BE2C (cell line): ENCODE data around the gene SBF1.
"Not testable (repeated sequence)": the region's sequence is repeated elsewhere in the genome, so short reads cannot be mapped to it uniquely, and the experiment has no call there.

Experiments
- DNase-seq: peaks from one replicate; pipeline ENCODE4 v3.0.0-alpha.2; 2020
- H3K27me3 ChIP-seq: fragments of 250-450 bp; sonication (Bioruptor Pico); 2 replicates; pipeline ENCODE4 v1.5.1; 2020; ENCODE audit warnings: mild to moderate bottlenecking
- H3K36me3 ChIP-seq: fragments of 250-450 bp; sonication (Bioruptor Pico); 2 replicates; pipeline ENCODE4 v1.5.1; 2020; ENCODE audit warnings: mild to moderate bottlenecking
- H3K4me1 ChIP-seq: fragments of 250-450 bp; sonication (Bioruptor Pico); 2 replicates; pipeline ENCODE4 v1.5.1; 2020
- H3K4me3 ChIP-seq: 2 replicates; pipeline ENCODE4 v1.5.1; 2011; ENCODE audit warnings: low read depth, low read length
- H3K9me3 ChIP-seq: fragments of 250-450 bp; sonication (Bioruptor Pico); 2 replicates; pipeline ENCODE4 v1.5.1; 2020
- CTCF ChIP-seq: IDR thresholded peaks from 2 replicates; pipeline ENCODE4 v1.5.1; 2012; ENCODE audit warnings: mild to moderate bottlenecking, low read depth, low read length

The SBF1 gene

GRCh38 chr22:50521710-50522109, 46.9 kb upstream of the SBF1 start:
- no peak for TF ChIP-seq CTCF
- H3K27me3 ChIP-seq: no peaks in the 10 kb centered on the region
- peaks cover 63% of the 10 kb centered on the region for H3K36me3 ChIP-seq
- H3K9me3 ChIP-seq: no peaks in the 10 kb centered on the region
- no peak overlapping the region for H3K4me3 ChIP-seq
- peaks cover 6% of the 10 kb centered on the region; the same call in 1 of the 2 replicates for H3K4me1 ChIP-seq
- no peak for DNase-seq

GRCh38 chr22:50520826-50521453, 46.1 kb upstream of the SBF1 start:
- Histone ChIP-seq H3K9me3 (no peaks in the 10 kb centered on the region), H3K4me1 (peaks cover 5% of the 10 kb centered on the region; the same call in 1 of the 2 replicates), H3K4me3 (no peak overlapping the region), H3K36me3 (peaks cover 69% of the 10 kb centered on the region), H3K27me3 (no peaks in the 10 kb centered on the region)
- DNase-seq: no peak
- TF ChIP-seq CTCF: no peak

- not testable (repeated sequence) for H3K9me3 ChIP-seq, H3K4me1 ChIP-seq, H3K4me3 ChIP-seq, H3K27me3 ChIP-seq, DNase-seq
- H3K36me3 ChIP-seq: peaks cover 69% of the 10 kb centered on the region
These were observed 45.3 kb upstream of the SBF1 start for GRCh38 chr22:50520184-50520583.

- peaks cover 69% of the 10 kb centered on the region for H3K36me3 ChIP-seq
- H3K9me3 ChIP-seq: no peaks in the 10 kb centered on the region
- no peaks in the 10 kb centered on the region for H3K27me3 ChIP-seq
- DNase-seq: no peak
- H3K4me3 ChIP-seq: no peak overlapping the region
- peaks cover 5% of the 10 kb centered on the region; the same call in 1 of the 2 replicates for H3K4me1 ChIP-seq
- no peak for TF ChIP-seq CTCF
These were observed 44.3 kb upstream of the SBF1 start for GRCh38 chr22:50519151-50519550.

- peaks cover 64% of the 10 kb centered on the region for H3K36me3 ChIP-seq
- no peak for TF ChIP-seq CTCF
- no peaks in the 10 kb centered on the region for H3K9me3 ChIP-seq
These were observed 43.8 kb upstream of the SBF1 start for GRCh38 chr22:50518606-50519005.

GRCh38 chr22:50517495-50518260, 42.8 kb upstream of the SBF1 start:
- no peak for DNase-seq
- TF ChIP-seq CTCF: no peak
- peaks cover 57% of the 10 kb centered on the region for H3K36me3 ChIP-seq
- no peaks in the 10 kb centered on the region for H3K9me3 ChIP-seq
- H3K4me3 ChIP-seq: no peak overlapping the region
- H3K27me3 ChIP-seq: no peaks in the 10 kb centered on the region
- no peaks in the 10 kb centered on the region for H3K4me1 ChIP-seq

More at GRCh38 chr22:50518606-50519005, 43.8 kb upstream of the SBF1 start:
- Histone ChIP-seq H3K4me3 (no peak overlapping the region), H3K4me1 (peaks cover 2% of the 10 kb centered on the region; the same call in 1 of the 2 replicates), H3K27me3 (no peaks in the 10 kb centered on the region)
- DNase-seq: no peak
